GM21723 (cell line): ENCODE measurements around the gene MALRD1.

ENCODE experiments used
- ATAC-seq: cut with Tn5 transposase; IDR thresholded peaks from one replicate; pipeline ENCODE4 v1.9.1; 2021; ENCODE audit warnings: mild to moderate bottlenecking, moderate library complexity; ENCODE audit not compliant: unreplicated experiment

Gene MALRD1

GRCh38 chr10:19221216-19221615 lies 172.6 kb downstream of the MALRD1 start:
- ATAC-seq, result no peak

GRCh38 chr10:19226025-19226424 lies 177.4 kb downstream of the MALRD1 start:
- no peak for ATAC-seq

- no peak for ATAC-seq
Measured at GRCh38 chr10:19231034-19231433, 182.4 kb downstream of the MALRD1 start.

GRCh38 chr10:19245889-19246752 lies 197.5 kb downstream of the MALRD1 start:
- ATAC-seq, result no peak

GRCh38 chr10:19247843-19248242 lies 199.2 kb downstream of the MALRD1 start:
- ATAC-seq, result no peak

GRCh38 chr10:19250546-19250945 lies 201.9 kb downstream of the MALRD1 start:
- ATAC-seq, result no peak

- no peak for ATAC-seq
Measured at GRCh38 chr10:19252531-19252930, 203.9 kb downstream of the MALRD1 start.

- ATAC-seq, result no peak
Measured at GRCh38 chr10:19256331-19256730, 207.7 kb downstream of the MALRD1 start.

- ATAC-seq, result no peak
Measured at GRCh38 chr10:19263262-19263661, 214.7 kb downstream of the MALRD1 start.

- ATAC-seq, result no peak
Measured at GRCh38 chr10:19283285-19283684, 234.7 kb downstream of the MALRD1 start.

GRCh38 chr10:19283786-19284185 lies 235.2 kb downstream of the MALRD1 start:
- ATAC-seq, result no peak

- no peak for ATAC-seq
Measured at GRCh38 chr10:19290770-19291169, 242.2 kb downstream of the MALRD1 start.

- ATAC-seq, result no peak
Measured at GRCh38 chr10:19294233-19294632, 245.6 kb downstream of the MALRD1 start.

GRCh38 chr10:19299645-19300044 lies 251.0 kb downstream of the MALRD1 start:
- no peak for ATAC-seq

GRCh38 chr10:19302117-19302516 lies 253.5 kb downstream of the MALRD1 start:
- no peak for ATAC-seq

- no peak for ATAC-seq
Measured at GRCh38 chr10:19310066-19310465, 261.5 kb downstream of the MALRD1 start.

GRCh38 chr10:19316204-19316870 lies 267.7 kb downstream of the MALRD1 start:
- no peak for ATAC-seq

GRCh38 chr10:19317952-19318351 lies 269.4 kb downstream of the MALRD1 start:
- no peak for ATAC-seq

- ATAC-seq, result no peak
Measured at GRCh38 chr10:19325581-19325980, 277.0 kb downstream of the MALRD1 start.

- ATAC-seq, result no peak
Measured at GRCh38 chr10:19328582-19328981, 280.0 kb downstream of the MALRD1 start.

GRCh38 chr10:19329475-19329874 lies 280.9 kb downstream of the MALRD1 start:
- ATAC-seq, result no peak

GRCh38 chr10:19332304-19332703 lies 283.7 kb downstream of the MALRD1 start:
- no peak for ATAC-seq
